Mammary epithelial cell (primary cell): ENCODE measurements around the gene EVC.

Experiments used
- CTCF ChIP-seq, 2 donors: IDR thresholded peaks in 1 of 2; conservative IDR thresholded peaks in 1 of 2; 2 replicates each; pipeline ENCODE4 v1.5.1; 2011 to 2012; ENCODE audit warnings: inconsistent platforms in 2 of 2, low read length in 2 of 2, mild to moderate bottlenecking in 2 of 2, control low read depth in 1 of 2, low read depth in 1 of 2; ENCODE audit not compliant: insufficient read depth in 1 of 2; ENCODE audit errors: extremely low read depth in 1 of 2
- EZH2 ChIP-seq: IDR thresholded peaks from 2 replicates; pipeline ENCODE4 v1.6.1; 2012; ENCODE audit warnings: low read length, inconsistent platforms, borderline replicate concordance

- TF ChIP-seq CTCF (conservative IDR thresholded peaks at IDR 0.05 in 1 of 2, IDR thresholded peaks at IDR 0.05 in 1 of 2; ENCODE audit: extremely low read depth in 1 of 2, insufficient read depth in 1 of 2, low read depth in 1 of 2, low read length in 2 of 2) (peak in 1 of 2 donors; percentile 5), EZH2 (no peak)
Measured at GRCh38 chr4:5707778-5708448, 3.1 kb upstream of the EVC start.
